ENCODE data around the gene TJAP1. TPM values are rescaled to one million over a fixed set of nuclear protein-coding genes. Genes with fewer than 3 reads are reported as not detected.

TJAP1 gene
- total and polyA plus RNA-seq, 2 experiments from 2014 or later, result 10.3 to 16.4 TPM

DNA sequence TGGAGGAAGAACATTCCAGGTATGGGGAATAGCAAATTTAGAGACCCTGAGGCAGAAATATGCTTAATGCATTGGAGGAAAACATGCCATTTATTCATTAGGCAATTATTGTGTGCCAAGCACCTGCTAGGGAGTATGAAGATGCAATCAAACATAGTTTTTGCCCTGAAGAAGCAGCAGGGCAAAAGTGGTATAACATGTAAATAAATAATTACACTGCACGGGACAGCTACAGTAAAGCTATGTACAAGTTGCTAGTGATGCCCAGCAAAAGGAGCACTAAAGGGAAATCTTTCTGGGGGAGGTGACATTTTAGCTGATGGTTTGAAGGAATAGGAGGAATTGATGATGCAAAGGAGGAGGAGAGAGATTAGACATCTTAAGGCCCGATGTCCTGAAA is 624 bp upstream of the TJAP1 start:
- H3K4me3 ChIP-seq, result no peak overlapping the region
- WGBS (ENCODE audit: low lambda C conversion rate, missing lambda C conversion rate), result 31% methylated on average over 2 of the region's 2 CpGs

DNA sequence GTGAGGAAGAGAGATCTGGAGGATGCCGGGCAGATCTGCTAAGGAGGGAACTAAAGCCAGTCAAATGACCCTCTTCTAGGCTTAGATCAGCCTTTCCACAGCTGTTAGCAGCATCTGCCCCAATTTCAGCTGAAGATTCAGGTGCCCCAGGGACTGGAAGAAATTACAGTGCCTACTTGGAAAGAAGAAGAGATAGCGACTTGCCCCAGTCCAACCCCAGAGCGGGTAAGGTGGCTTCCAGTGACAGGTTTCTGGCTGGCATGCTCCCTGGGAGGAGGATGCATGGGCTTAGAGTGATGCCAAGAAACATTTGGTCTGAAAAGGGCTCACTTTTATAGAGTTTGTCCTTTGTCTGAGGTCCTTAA is 620 bp downstream of the TJAP1 start:
- peak overlapping the region; percentile 75 for H3K4me3 ChIP-seq
- DNase-seq (ENCODE audit: low spot score), result no peak
- peaks cover 54% of the 10 kb centered on the region for H3K79me2 ChIP-seq
- H3K9me2 ChIP-seq (replicated peaks; ENCODE audit: insufficient read depth), result no peaks in the 10 kb centered on the region
- H4K20me1 ChIP-seq (ENCODE audit: insufficient read depth, poor library complexity, severe bottlenecking), result peaks cover 2% of the 10 kb centered on the region
- H3K27ac ChIP-seq, result peak overlapping the region; percentile 91
- no peak for TF ChIP-seq EZH2phosphoT487 (IDR thresholded peaks at IDR 0.05; ENCODE audit: low read depth, severe bottlenecking, unreplicated experiment)
- TF ChIP-seq, protein P1, sequence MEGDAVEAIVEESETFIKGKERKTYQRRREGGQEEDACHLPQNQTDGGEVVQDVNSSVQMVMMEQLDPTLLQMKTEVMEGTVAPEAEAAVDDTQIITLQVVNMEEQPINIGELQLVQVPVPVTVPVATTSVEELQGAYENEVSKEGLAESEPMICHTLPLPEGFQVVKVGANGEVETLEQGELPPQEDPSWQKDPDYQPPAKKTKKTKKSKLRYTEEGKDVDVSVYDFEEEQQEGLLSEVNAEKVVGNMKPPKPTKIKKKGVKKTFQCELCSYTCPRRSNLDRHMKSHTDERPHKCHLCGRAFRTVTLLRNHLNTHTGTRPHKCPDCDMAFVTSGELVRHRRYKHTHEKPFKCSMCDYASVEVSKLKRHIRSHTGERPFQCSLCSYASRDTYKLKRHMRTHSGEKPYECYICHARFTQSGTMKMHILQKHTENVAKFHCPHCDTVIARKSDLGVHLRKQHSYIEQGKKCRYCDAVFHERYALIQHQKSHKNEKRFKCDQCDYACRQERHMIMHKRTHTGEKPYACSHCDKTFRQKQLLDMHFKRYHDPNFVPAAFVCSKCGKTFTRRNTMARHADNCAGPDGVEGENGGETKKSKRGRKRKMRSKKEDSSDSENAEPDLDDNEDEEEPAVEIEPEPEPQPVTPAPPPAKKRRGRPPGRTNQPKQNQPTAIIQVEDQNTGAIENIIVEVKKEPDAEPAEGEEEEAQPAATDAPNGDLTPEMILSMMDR (IDR thresholded peaks at IDR 0.05; ENCODE audit: poor library complexity), result no peak
- no peak for TF ChIP-seq EZH2 (IDR thresholded peaks at IDR 0.05; ENCODE audit: borderline replicate concordance)
- no peaks in the 10 kb centered on the region for H3K9me3 ChIP-seq (ENCODE audit: low read depth)
- H2AFZ ChIP-seq, result peak overlapping the region; percentile 84
- peak overlapping the region; percentile 93 for H3K4me2 ChIP-seq
- H3K36me3 ChIP-seq (replicated peaks; ENCODE audit: insufficient read depth, low read depth), result no peaks in the 10 kb centered on the region
- 47% methylated on average over 3 of the region's 3 CpGs for WGBS (ENCODE audit: low lambda C conversion rate, missing lambda C conversion rate)
- no peaks in the 10 kb centered on the region for H3K27me3 ChIP-seq
- H3K4me1 ChIP-seq (ENCODE audit: insufficient read depth), result peaks cover 22% of the 10 kb centered on the region

More for the DNA sequence above, 624 bp upstream of the TJAP1 start:
- peaks cover 2% of the 10 kb centered on the region for H4K20me1 ChIP-seq (ENCODE audit: insufficient read depth, poor library complexity, severe bottlenecking)
- no peaks in the 10 kb centered on the region for H3K9me2 ChIP-seq (replicated peaks; ENCODE audit: insufficient read depth)
- H3K36me3 ChIP-seq (replicated peaks; ENCODE audit: insufficient read depth, low read depth), result no peaks in the 10 kb centered on the region
- no peak for DNase-seq (ENCODE audit: low spot score)
- peak overlapping the region; percentile 58 for H3K27ac ChIP-seq
- TF ChIP-seq, protein P1 (IDR thresholded peaks at IDR 0.05; ENCODE audit: poor library complexity), result no peak
- TF ChIP-seq EZH2phosphoT487 (IDR thresholded peaks at IDR 0.05; ENCODE audit: low read depth, severe bottlenecking, unreplicated experiment), result no peak
- TF ChIP-seq EZH2 (IDR thresholded peaks at IDR 0.05; ENCODE audit: borderline replicate concordance), result no peak
- H2AFZ ChIP-seq, result peak overlapping the region; percentile 91
- H3K4me1 ChIP-seq (ENCODE audit: insufficient read depth), result peaks cover 22% of the 10 kb centered on the region
- H3K9me3 ChIP-seq (ENCODE audit: low read depth), result no peaks in the 10 kb centered on the region
- H3K27me3 ChIP-seq, result no peaks in the 10 kb centered on the region
- H3K79me2 ChIP-seq, result peaks cover 41% of the 10 kb centered on the region
- H3K4me2 ChIP-seq, result peak overlapping the region; percentile 93

DNA sequence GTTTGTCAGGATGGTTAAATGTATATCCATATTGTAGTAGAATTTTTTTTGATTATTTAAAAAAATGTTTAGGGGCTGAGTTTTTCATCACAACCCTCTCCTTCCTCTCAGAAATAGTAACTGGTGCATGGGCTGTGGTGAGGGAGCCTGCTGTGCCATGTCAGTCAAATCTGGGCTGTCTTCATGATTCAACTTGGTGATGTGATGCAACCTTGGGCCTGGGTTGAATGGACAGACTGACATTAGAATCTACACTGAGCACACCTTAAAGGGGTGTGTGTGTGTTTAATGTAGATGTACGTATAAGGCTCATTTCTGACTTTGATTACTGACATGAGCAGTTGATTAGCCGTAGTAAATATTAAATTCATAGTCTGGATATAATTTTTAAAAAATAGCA is 3.7 kb downstream of the TJAP1 start:
- 82% methylated on average over 2 of the region's 2 CpGs for WGBS (ENCODE audit: low lambda C conversion rate, missing lambda C conversion rate)
- Histone ChIP-seq H3K27me3 (no peaks in the 10 kb centered on the region), H3K79me2 (peaks cover 84% of the 10 kb centered on the region), H3K36me3 (replicated peaks; ENCODE audit: insufficient read depth, low read depth) (no peaks in the 10 kb centered on the region), H3K9me3 (ENCODE audit: low read depth) (no peaks in the 10 kb centered on the region), H2AFZ (no peak overlapping the region), H3K9me2 (replicated peaks; ENCODE audit: insufficient read depth) (no peaks in the 10 kb centered on the region), H3K4me2 (no peak overlapping the region), H3K27ac (peak overlapping the region; percentile 44), H4K20me1 (ENCODE audit: insufficient read depth, poor library complexity, severe bottlenecking) (peaks cover 8% of the 10 kb centered on the region), H3K4me3 (no peak overlapping the region), H3K4me1 (ENCODE audit: insufficient read depth) (peaks cover 22% of the 10 kb centered on the region)
- DNase-seq (ENCODE audit: low spot score), result no peak
- no peak for TF ChIP-seq EZH2phosphoT487 (IDR thresholded peaks at IDR 0.05; ENCODE audit: low read depth, severe bottlenecking, unreplicated experiment)
- TF ChIP-seq EZH2 (IDR thresholded peaks at IDR 0.05; ENCODE audit: borderline replicate concordance), result no peak
- TF ChIP-seq, protein P1 (IDR thresholded peaks at IDR 0.05; ENCODE audit: poor library complexity), result no peak

Measured in hepatocyte (in vitro differentiated cells).